B cell (primary cell): ENCODE data around the gene ZEB1. TPM values are rescaled to one million over a fixed set of nuclear protein-coding genes. Genes with fewer than 3 reads are reported as not detected.

Experiments used
- ATAC-seq: fragments of 200-7000 bp; cut with Tn5 transposase; one replicate; pipeline ENCODE4 v1.10.0; 2021; ENCODE audit warnings: low read depth, mild to moderate bottlenecking, moderate number of reproducible peaks, moderate library complexity
- CTCF ChIA-PET: fragments of 350-600 bp; sonication (Branson Sonifier 250); formaldehyde crosslinking; loops from one replicate; lab custom pipeline; 2021; ENCODE audit warnings: antibody characterized with exemption, inconsistent platforms; lab: Charles Lee
- POLR2A ChIA-PET: fragments of 350-600 bp; sonication (Branson Sonifier 250); formaldehyde crosslinking; loops from one replicate; lab custom pipeline; 2021; ENCODE audit warnings: antibody characterized with exemption; lab: Charles Lee
- DNase-seq: peaks from one replicate; pipeline ENCODE4 v3.0.0; 2013
- H2AFZ ChIP-seq: 2 replicates; pipeline ENCODE4 v1.6.1; 2012; ENCODE audit warnings: mild to moderate bottlenecking, low read depth, low read length; ENCODE audit not compliant: insufficient read depth, poor library complexity, severe bottlenecking
- H3K27ac ChIP-seq, 2 donors: 1 replicate in 1 of 2; 2 replicates in 1 of 2; pipeline ENCODE4 v1.5.1; 2012 to 2013; ENCODE audit warnings: low read length in 2 of 2, mild to moderate bottlenecking in 2 of 2, moderate library complexity in 1 of 2
- H3K27me3 ChIP-seq, 4 experiments: fragments of 200-600 bp in 1 of 4; sonication (generic) in 1 of 4; replicated peaks in 1 of 4; 1 replicate in 2 of 4; 2 replicates in 2 of 4; pipeline versions ENCODE4 v1.6.1 to v1.7.0; 2013 to 2016; ENCODE audit warnings: low read length in 3 of 4, mild to moderate bottlenecking in 2 of 4, mixed read lengths in 1 of 4, moderate library complexity in 1 of 4; ENCODE audit not compliant: insufficient read depth in 4 of 4, control insufficient read depth in 3 of 4; ENCODE audit errors: control extremely low read depth in 1 of 4
- H3K36me3 ChIP-seq, 2 experiments: replicated peaks in 1 of 2; 1 replicate in 1 of 2; 2 replicates in 1 of 2; pipeline versions ENCODE4 v1.6.1 to v1.7.1; 2013; ENCODE audit warnings: low read length in 1 of 2; ENCODE audit not compliant: insufficient read depth in 2 of 2, control insufficient read depth in 1 of 2; ENCODE audit errors: control extremely low read depth in 1 of 2, extremely low read depth in 1 of 2
- H3K4me1 ChIP-seq, 2 donors: fragments of 200-600 bp in 1 of 2; sonication (generic) in 1 of 2; 1 replicate in 1 of 2; 2 replicates in 1 of 2; pipeline versions ENCODE4 v1.5.1 to v1.6.1; 2013 to 2017; ENCODE audit warnings: low read length in 2 of 2; ENCODE audit not compliant: control insufficient read depth in 2 of 2, insufficient read depth in 2 of 2
- H3K4me2 ChIP-seq: replicated peaks from 2 replicates; pipeline ENCODE3; 2012; ENCODE audit warnings: mild to moderate bottlenecking, low read depth, low read length; ENCODE audit not compliant: poor library complexity, severe bottlenecking
- H3K4me3 ChIP-seq, 5 experiments: fragments of 200-600 bp in 1 of 5; sonication (generic) in 1 of 5; 1 replicate in 3 of 5; 2 replicates in 2 of 5; pipeline versions ENCODE4 v1.5.1 to v1.7.0; 2011 to 2016; ENCODE audit warnings: low read length in 4 of 5, mild to moderate bottlenecking in 4 of 5, low read depth in 2 of 5, control low read depth in 1 of 5, moderate library complexity in 1 of 5; ENCODE audit not compliant: insufficient read depth in 1 of 5; ENCODE audit errors: control extremely low read depth in 1 of 5, extremely low read depth in 1 of 5
- H3K79me2 ChIP-seq: fragments of 200-600 bp; sonication (generic); one replicate; pipeline ENCODE4 v1.6.0; 2016; ENCODE audit warnings: low read length; ENCODE audit not compliant: control insufficient read depth, insufficient read depth
- H3K9ac ChIP-seq: fragments of 200-600 bp; sonication (generic); 2 replicates; pipeline ENCODE4 v1.6.1; 2017; ENCODE audit warnings: mild to moderate bottlenecking, low read length, moderate library complexity
- H3K9me3 ChIP-seq, 3 donors: one replicate each; pipeline versions ENCODE4 v1.6.1 to v1.7.1; 2013; ENCODE audit warnings: low read length in 2 of 3; ENCODE audit not compliant: control insufficient read depth in 2 of 3, insufficient read depth in 1 of 3; ENCODE audit errors: control extremely low read depth in 1 of 3
- H4K20me1 ChIP-seq: 2 replicates; pipeline ENCODE4 v1.6.0; 2012; ENCODE audit warnings: mild to moderate bottlenecking, low read length; ENCODE audit not compliant: insufficient read depth, control insufficient read depth, poor library complexity, severe bottlenecking
- H3K27ac Mint-ChIP-seq: one replicate; pipeline ENCODE4 v1.8.0; 2021; ENCODE audit warnings: mixed read lengths
- H3K27me3 Mint-ChIP-seq: one replicate; pipeline ENCODE4 v1.8.0; 2021; ENCODE audit warnings: mixed read lengths
- H3K4me1 Mint-ChIP-seq: one replicate; pipeline ENCODE4 v1.8.0; 2021; ENCODE audit warnings: mixed read lengths
- H3K4me3 Mint-ChIP-seq: one replicate; pipeline ENCODE4 v1.8.0; 2021; ENCODE audit warnings: mixed read lengths
- H3K9me3 Mint-ChIP-seq: one replicate; pipeline ENCODE4 v1.8.0; 2022; ENCODE audit warnings: mixed read lengths; ENCODE audit not compliant: insufficient read depth
- EZH2 ChIP-seq: IDR thresholded peaks from 2 replicates; pipeline ENCODE4 v1.6.1; 2012; ENCODE audit warnings: borderline replicate concordance, low read depth, mild to moderate bottlenecking, moderate library complexity, low read length; ENCODE audit not compliant: insufficient read depth, poor library complexity, severe bottlenecking
- WGBS: methylation state at CpG from one replicate; pipeline ENCODE4 v1.1.5; 2013; ENCODE audit warnings: missing lambda C conversion rate; ENCODE audit not compliant: insufficient coverage; 5-methylcytosine and 5-hydroxymethylcytosine counted together
- intact Hi-C: fragments of 100-400 bp; cut with micrococcal nuclease; formaldehyde crosslinking; loops from one replicate; pipeline ENCODE4 v1.10.0; 2022
- polyA plus RNA-seq: library from polyadenylated mRNA; depleted of rRNA; stranded (reverse); fragments of >200 nt; gene quantifications from 2 replicates; pipeline ENCODE4 v1.2.3, GENCODE V29; 2012
- total RNA-seq, 2 donors: library from RNA; stranded (reverse); fragments of 120-200 nt in 1 of 2; gene quantifications; 1 replicate in 1 of 2; 2 replicates in 1 of 2; pipeline versions ENCODE4 v1.2.3 to v1.2.4, GENCODE V29; 2013 to 2022
- TF ChIP-seq, protein P1 (sequence below): fragments of 200-600 bp; IDR thresholded peaks from one replicate; pipeline ENCODE4 v1.8.0; 2022; ENCODE audit warnings: antibody characterized with exemption, mild to moderate bottlenecking

ZEB1 gene
- total and polyA plus RNA-seq, 2 donors (not counting 1 experiment from before 2014, with no cell fraction given): 11.2 to 96.7 TPM

DNA sequence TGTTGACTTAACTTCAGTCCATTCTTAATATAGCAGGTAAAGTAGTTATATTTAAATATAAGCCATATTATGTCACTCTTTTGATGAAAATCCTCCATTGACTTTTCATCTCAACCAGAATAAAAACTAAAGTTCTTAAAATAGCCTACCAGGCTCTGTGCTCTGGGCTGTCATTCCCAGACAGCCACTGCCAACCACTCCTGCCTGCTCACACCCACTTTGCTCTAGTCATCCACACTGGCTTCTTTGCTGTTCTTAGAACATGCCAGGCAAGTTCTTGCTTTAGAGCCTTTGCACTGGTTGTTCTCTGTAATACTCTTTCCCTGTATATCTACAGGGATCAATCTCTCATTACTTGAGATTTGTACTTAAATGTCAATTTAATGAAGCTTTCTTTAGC is 80.6 kb downstream of the ZEB1 start:
- CTCF ChIA-PET: no interaction called here
- POLR2A ChIA-PET: no interaction called here
- no peak for ATAC-seq
- intact Hi-C loops: no loop called here
- DNase-seq: no peak
- no peak overlapping the region for H3K27ac ChIP-seq
- H3K4me1 ChIP-seq: no peaks in the 10 kb centered on the region
- H3K4me3 ChIP-seq: no peak overlapping the region
- Mint-ChIP-seq H3K27ac (no peak overlapping the region), H3K4me1 (peaks cover 33% of the 10 kb centered on the region), H3K4me3 (no peak overlapping the region), H3K9me3 (no peaks in the 10 kb centered on the region), H3K27me3 (no peaks in the 10 kb centered on the region)
- TF ChIP-seq, protein P1, sequence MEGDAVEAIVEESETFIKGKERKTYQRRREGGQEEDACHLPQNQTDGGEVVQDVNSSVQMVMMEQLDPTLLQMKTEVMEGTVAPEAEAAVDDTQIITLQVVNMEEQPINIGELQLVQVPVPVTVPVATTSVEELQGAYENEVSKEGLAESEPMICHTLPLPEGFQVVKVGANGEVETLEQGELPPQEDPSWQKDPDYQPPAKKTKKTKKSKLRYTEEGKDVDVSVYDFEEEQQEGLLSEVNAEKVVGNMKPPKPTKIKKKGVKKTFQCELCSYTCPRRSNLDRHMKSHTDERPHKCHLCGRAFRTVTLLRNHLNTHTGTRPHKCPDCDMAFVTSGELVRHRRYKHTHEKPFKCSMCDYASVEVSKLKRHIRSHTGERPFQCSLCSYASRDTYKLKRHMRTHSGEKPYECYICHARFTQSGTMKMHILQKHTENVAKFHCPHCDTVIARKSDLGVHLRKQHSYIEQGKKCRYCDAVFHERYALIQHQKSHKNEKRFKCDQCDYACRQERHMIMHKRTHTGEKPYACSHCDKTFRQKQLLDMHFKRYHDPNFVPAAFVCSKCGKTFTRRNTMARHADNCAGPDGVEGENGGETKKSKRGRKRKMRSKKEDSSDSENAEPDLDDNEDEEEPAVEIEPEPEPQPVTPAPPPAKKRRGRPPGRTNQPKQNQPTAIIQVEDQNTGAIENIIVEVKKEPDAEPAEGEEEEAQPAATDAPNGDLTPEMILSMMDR: no peak
- no peak for TF ChIP-seq EZH2
- peaks cover 10% of the 10 kb centered on the region for H3K79me2 ChIP-seq
- H3K36me3 ChIP-seq: no peaks in the 10 kb centered on the region
- no peaks in the 10 kb centered on the region for H3K9me3 ChIP-seq
- H3K27me3 ChIP-seq: no peaks in the 10 kb centered on the region
- H4K20me1 ChIP-seq: no peaks in the 10 kb centered on the region
- H2AFZ ChIP-seq: no peak overlapping the region
- no peak overlapping the region for H3K9ac ChIP-seq
- H3K4me2 ChIP-seq: no peak overlapping the region

DNA sequence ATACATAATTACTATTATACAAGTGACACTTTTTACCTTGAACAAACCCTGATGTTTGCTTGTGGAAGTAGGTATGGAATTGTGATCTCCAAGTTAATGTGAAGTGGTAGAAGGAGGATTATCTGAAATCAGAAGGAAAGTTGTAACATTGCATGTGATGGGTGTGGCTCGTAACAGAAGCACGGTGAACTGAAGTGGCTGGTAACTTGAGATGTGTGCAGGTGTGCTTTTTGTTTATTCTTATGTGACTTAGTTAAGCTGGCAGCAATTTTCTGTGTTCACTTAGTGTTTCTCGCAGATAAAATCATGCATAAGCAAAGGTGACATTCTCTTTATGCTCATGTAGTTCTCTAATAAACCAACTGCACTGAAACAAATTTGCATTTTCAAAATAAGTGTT is 82.3 kb downstream of the ZEB1 start:
- TF ChIP-seq, protein P1: no peak
- TF ChIP-seq EZH2: no peak
- DNase-seq (no peak), ATAC-seq (no peak)
- Mint-ChIP-seq H3K4me3 (no peak overlapping the region), H3K4me1 (peaks cover 30% of the 10 kb centered on the region), H3K27ac (no peak overlapping the region), H3K27me3 (no peaks in the 10 kb centered on the region), H3K9me3 (no peaks in the 10 kb centered on the region)
- Histone ChIP-seq H3K4me2 (no peak overlapping the region), H3K27ac (no peak overlapping the region), H3K27me3 (no peaks in the 10 kb centered on the region), H3K9me3 (no peaks in the 10 kb centered on the region), H3K4me3 (no peak overlapping the region), H3K36me3 (no peaks in the 10 kb centered on the region), H4K20me1 (no peaks in the 10 kb centered on the region), H3K9ac (no peak overlapping the region), H2AFZ (no peak overlapping the region), H3K4me1 (no peaks in the 10 kb centered on the region), H3K79me2 (peaks cover 6% of the 10 kb centered on the region)
- intact Hi-C loops: no loop called here
- CTCF ChIA-PET: no interaction called here
- WGBS: 83% methylated on average over 2 of the region's 3 CpGs
- POLR2A ChIA-PET: no interaction called here
